Omental fat pad (tissue), 4 donors: ENCODE results near the gene CPED1. TPM values are rescaled to one million over a fixed set of nuclear protein-coding genes. Genes with fewer than 3 reads are reported as not detected.

ENCODE experiments used
- ATAC-seq: fragments of 150-250 bp; one replicate; pipeline ENCODE4 v1.9.1; 2016; ENCODE audit warnings: mild to moderate bottlenecking, moderate library complexity; ENCODE audit not compliant: low FRiP score
- DNase-seq: peaks from one replicate; pipeline ENCODE4 v3.0.0-alpha.2; 2019; ENCODE audit warnings: low spot score
- CTCF ChIP-seq, 3 donors: fragments of 450-650 bp; IDR thresholded peaks; one replicate each; pipeline ENCODE4 v1.5.1; 2016 to 2017; ENCODE audit warnings: antibody characterized with exemption in 3 of 3, mild to moderate bottlenecking in 3 of 3, moderate library complexity in 2 of 3
- total RNA-seq, 4 donors: library from RNA; depleted of rRNA; stranded (reverse); fragments of >200 nt; gene quantifications; one replicate each; pipeline ENCODE4 v1.1.0, GENCODE V29; 2016

The CPED1 gene
- total RNA-seq, 4 donors from 2014 or later, result 24.9 to 63.9 (median 40.9) TPM

GRCh38 chr7:121302214-121302745 is 313.8 kb downstream of the CPED1 start:
- DNase-seq (no peak), ATAC-seq (no peak)
- TF ChIP-seq CTCF (IDR thresholded peaks at IDR 0.05), result no peak

- no peak for TF ChIP-seq CTCF (IDR thresholded peaks at IDR 0.05)
- no peak for ATAC-seq
These were observed 315.1 kb downstream of the CPED1 start for GRCh38 chr7:121303422-121304101.

GRCh38 chr7:121304102-121304658 is 315.7 kb downstream of the CPED1 start:
- no peak for ATAC-seq
- no peak for TF ChIP-seq CTCF (IDR thresholded peaks at IDR 0.05)

More at GRCh38 chr7:121303422-121304101, 315.1 kb downstream of the CPED1 start:
- DNase-seq, result no peak

GRCh38 chr7:121305109-121305508 is 316.6 kb downstream of the CPED1 start:
- ATAC-seq, result no peak
- no peak for TF ChIP-seq CTCF (IDR thresholded peaks at IDR 0.05)

More at GRCh38 chr7:121304102-121304658, 315.7 kb downstream of the CPED1 start:
- DNase-seq, result no peak

GRCh38 chr7:121306565-121306964 is 318.1 kb downstream of the CPED1 start:
- TF ChIP-seq CTCF (IDR thresholded peaks at IDR 0.05), result no peak
- DNase-seq, result no peak

More at GRCh38 chr7:121305109-121305508, 316.6 kb downstream of the CPED1 start:
- no peak for DNase-seq

GRCh38 chr7:121307021-121307574 is 318.6 kb downstream of the CPED1 start:
- no peak for ATAC-seq
- TF ChIP-seq CTCF (IDR thresholded peaks at IDR 0.05), result no peak
- DNase-seq, result no peak

More at GRCh38 chr7:121306565-121306964, 318.1 kb downstream of the CPED1 start:
- ATAC-seq, result no peak
